NCI-H1930 (cell line): Measurements from ENCODE around the gene GRID2.
"Not testable (repeated sequence)": the region's sequence is repeated elsewhere in the genome, so short reads cannot be mapped to it uniquely, and the experiment has no call there.

Experiments used
- DNase-seq, 2 experiments: peaks; one replicate each; lab custom pipeline; 2025; lab: John Stamatoyannopoulos, UW

GRID2 gene

GRCh38 chr4:92303621-92304027 is at the start of gene GRID2:
GRID2 (plus strand) TSS chr4:92303966.
- peak in 1 of 2 experiments; percentile 35 for DNase-seq

- no peak for DNase-seq
Measured at GRCh38 chr4:92253986-92254671, 49.6 kb upstream of the GRID2 start.

- no peak for DNase-seq
Measured at GRCh38 chr4:92254767-92255442, 48.9 kb upstream of the GRID2 start.

- DNase-seq, result no peak
Measured at GRCh38 chr4:92255920-92256244, 47.9 kb upstream of the GRID2 start.

- DNase-seq, result no peak
Measured at GRCh38 chr4:92257931-92258857, 45.6 kb upstream of the GRID2 start.

- no peak for DNase-seq
Measured at GRCh38 chr4:92261256-92261655, 42.5 kb upstream of the GRID2 start.

GRCh38 chr4:92262371-92262770 is 41.4 kb upstream of the GRID2 start:
- DNase-seq, result no peak

GRCh38 chr4:92263010-92263409 is 40.8 kb upstream of the GRID2 start:
- DNase-seq, result no peak

- DNase-seq, result no peak
Measured at GRCh38 chr4:92263575-92263974, 40.2 kb upstream of the GRID2 start.

GRCh38 chr4:92264163-92264562 is 39.6 kb upstream of the GRID2 start:
- no peak for DNase-seq

GRCh38 chr4:92265021-92265420 is 38.7 kb upstream of the GRID2 start:
- DNase-seq, result no peak

GRCh38 chr4:92265798-92266197 is 38.0 kb upstream of the GRID2 start:
- DNase-seq, result no peak

- DNase-seq, result no peak
Measured at GRCh38 chr4:92266521-92266920, 37.2 kb upstream of the GRID2 start.

GRCh38 chr4:92268642-92269041 is 35.1 kb upstream of the GRID2 start:
- no peak for DNase-seq

GRCh38 chr4:92270908-92271307 is 32.9 kb upstream of the GRID2 start:
- DNase-seq, result no peak

- not testable (repeated sequence) for DNase-seq
Measured at GRCh38 chr4:92271551-92271950, 32.2 kb upstream of the GRID2 start.

GRCh38 chr4:92277057-92277881 is 26.5 kb upstream of the GRID2 start:
- not testable (repeated sequence) for DNase-seq

- DNase-seq, result no peak
Measured at GRCh38 chr4:92279296-92279695, 24.5 kb upstream of the GRID2 start.

- no peak for DNase-seq
Measured at GRCh38 chr4:92299152-92299551, 4.6 kb upstream of the GRID2 start.

GRCh38 chr4:92304121-92304520 is 355 bp downstream of the GRID2 start:
- no peak for DNase-seq

- DNase-seq, result peak in 1 of 2 experiments; percentile 2
Measured at GRCh38 chr4:92304606-92305005, 840 bp downstream of the GRID2 start.
